ENCODE measurements around the gene STX18. TPM values are rescaled to one million over a fixed set of nuclear protein-coding genes. Genes with fewer than 3 reads are reported as not detected.

Gene STX18
- total and polyA plus RNA-seq, 4 donors: 10.2 to 17.1 (median 12.4) TPM

DNA sequence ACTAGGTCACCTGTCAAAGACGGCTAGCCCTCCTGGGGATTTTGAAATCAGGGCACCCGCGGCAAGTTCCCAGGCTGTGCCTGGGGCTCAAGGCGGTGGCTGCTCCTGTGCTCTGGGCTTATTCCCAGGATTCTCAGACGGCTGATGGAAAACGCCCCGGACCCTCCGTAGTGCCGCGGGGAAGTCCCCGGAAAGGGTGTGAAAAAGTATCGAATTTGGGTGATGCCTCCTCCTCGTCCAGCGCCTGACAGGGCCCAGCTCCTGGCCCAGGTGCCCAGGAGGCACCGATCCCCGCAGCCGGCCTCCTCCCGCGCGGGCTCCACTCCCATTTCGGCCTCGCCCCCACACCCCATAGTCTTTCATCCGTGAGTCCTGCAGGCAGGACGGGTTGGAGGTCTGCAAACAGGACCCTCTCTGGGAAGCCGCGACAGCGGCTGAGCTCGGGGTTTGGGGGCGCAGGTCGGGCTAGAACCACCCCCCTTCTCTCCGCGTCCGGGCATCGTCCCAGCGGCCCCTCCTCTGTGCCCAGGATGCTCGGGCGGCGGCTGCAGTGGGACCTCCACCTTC is 156.0 kb downstream of the STX18 start:
- H3K27me3 ChIP-seq (ENCODE audit: control insufficient read depth in 4 of 4, insufficient read depth in 4 of 4, low read length in 3 of 4): peaks cover 0 to 18% (median 6%) of the 10 kb centered on the region in 4 donors
- 5% methylated on average over 38 of the region's 38 CpGs for WGBS

DNA sequence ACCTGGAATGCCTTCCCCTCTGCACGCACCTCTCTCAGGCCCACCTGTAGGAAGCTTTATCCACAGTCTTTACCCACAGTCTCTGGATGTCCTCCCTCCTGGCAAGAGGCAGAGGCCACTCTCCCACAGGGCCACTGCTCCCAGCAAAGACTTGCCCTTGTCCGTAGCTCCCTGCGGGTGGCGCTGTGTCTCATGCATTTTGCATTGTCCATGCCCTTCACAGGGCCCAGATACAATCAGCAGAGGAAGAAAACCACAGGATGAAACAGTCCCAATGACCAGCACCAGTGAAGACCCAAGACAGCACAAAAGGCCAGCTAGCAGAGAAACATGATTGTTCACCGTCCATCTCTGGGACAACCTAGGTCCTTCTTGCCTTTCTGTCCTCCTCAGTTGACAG is 157.0 kb downstream of the STX18 start:
- H3K9ac ChIP-seq (ENCODE audit: low read depth in 1 of 2, low read length in 2 of 2): no peak overlapping the region
- no peak overlapping the region for H3K4me3 ChIP-seq (ENCODE audit: low read depth in 1 of 3, low read length in 3 of 3)
- H3K27ac ChIP-seq (ENCODE audit: low read depth in 1 of 2, low read length in 2 of 2): no peak overlapping the region
- no peak for DNase-seq (ENCODE audit: low spot score)
- peaks cover 5 to 23% (median 12%) of the 10 kb centered on the region in 4 donors for H3K4me1 ChIP-seq (ENCODE audit: control insufficient read depth in 4 of 4, insufficient read depth in 4 of 4, low read length in 3 of 4)
- H3K27me3 ChIP-seq (ENCODE audit: control insufficient read depth in 4 of 4, insufficient read depth in 4 of 4, low read length in 3 of 4): peaks cover 0 to 18% (median 6%) of the 10 kb centered on the region in 4 donors
- WGBS: 43% methylated on average over 5 of the region's 5 CpGs
- H3K9me3 ChIP-seq (ENCODE audit: control insufficient read depth in 4 of 4, low read length in 3 of 4): no peaks in the 10 kb centered on the region
- no peaks in the 10 kb centered on the region for H3K36me3 ChIP-seq (ENCODE audit: control insufficient read depth in 4 of 4, insufficient read depth in 3 of 4, low read depth in 1 of 4, low read length in 3 of 4)
- no peak for TF ChIP-seq RAD21 (IDR thresholded peaks at IDR 0.05)
- TF ChIP-seq SP1 (IDR thresholded peaks at IDR 0.05): no peak
- TF ChIP-seq MAX (IDR thresholded peaks at IDR 0.05): no peak
- TF ChIP-seq TAF1 (conservative IDR thresholded peaks at IDR 0.05): no peak
- no peak for TF ChIP-seq FOXA2 (IDR thresholded peaks at IDR 0.05)
- TF ChIP-seq, protein P1, sequence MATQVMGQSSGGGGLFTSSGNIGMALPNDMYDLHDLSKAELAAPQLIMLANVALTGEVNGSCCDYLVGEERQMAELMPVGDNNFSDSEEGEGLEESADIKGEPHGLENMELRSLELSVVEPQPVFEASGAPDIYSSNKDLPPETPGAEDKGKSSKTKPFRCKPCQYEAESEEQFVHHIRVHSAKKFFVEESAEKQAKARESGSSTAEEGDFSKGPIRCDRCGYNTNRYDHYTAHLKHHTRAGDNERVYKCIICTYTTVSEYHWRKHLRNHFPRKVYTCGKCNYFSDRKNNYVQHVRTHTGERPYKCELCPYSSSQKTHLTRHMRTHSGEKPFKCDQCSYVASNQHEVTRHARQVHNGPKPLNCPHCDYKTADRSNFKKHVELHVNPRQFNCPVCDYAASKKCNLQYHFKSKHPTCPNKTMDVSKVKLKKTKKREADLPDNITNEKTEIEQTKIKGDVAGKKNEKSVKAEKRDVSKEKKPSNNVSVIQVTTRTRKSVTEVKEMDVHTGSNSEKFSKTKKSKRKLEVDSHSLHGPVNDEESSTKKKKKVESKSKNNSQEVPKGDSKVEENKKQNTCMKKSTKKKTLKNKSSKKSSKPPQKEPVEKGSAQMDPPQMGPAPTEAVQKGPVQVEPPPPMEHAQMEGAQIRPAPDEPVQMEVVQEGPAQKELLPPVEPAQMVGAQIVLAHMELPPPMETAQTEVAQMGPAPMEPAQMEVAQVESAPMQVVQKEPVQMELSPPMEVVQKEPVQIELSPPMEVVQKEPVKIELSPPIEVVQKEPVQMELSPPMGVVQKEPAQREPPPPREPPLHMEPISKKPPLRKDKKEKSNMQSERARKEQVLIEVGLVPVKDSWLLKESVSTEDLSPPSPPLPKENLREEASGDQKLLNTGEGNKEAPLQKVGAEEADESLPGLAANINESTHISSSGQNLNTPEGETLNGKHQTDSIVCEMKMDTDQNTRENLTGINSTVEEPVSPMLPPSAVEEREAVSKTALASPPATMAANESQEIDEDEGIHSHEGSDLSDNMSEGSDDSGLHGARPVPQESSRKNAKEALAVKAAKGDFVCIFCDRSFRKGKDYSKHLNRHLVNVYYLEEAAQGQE (IDR thresholded peaks at IDR 0.05): no peak
- no peak for TF ChIP-seq ZBTB33 (IDR thresholded peaks at IDR 0.05)
- no peak for TF ChIP-seq NR2F2 (IDR thresholded peaks at IDR 0.05)
- TF ChIP-seq, protein P2, sequence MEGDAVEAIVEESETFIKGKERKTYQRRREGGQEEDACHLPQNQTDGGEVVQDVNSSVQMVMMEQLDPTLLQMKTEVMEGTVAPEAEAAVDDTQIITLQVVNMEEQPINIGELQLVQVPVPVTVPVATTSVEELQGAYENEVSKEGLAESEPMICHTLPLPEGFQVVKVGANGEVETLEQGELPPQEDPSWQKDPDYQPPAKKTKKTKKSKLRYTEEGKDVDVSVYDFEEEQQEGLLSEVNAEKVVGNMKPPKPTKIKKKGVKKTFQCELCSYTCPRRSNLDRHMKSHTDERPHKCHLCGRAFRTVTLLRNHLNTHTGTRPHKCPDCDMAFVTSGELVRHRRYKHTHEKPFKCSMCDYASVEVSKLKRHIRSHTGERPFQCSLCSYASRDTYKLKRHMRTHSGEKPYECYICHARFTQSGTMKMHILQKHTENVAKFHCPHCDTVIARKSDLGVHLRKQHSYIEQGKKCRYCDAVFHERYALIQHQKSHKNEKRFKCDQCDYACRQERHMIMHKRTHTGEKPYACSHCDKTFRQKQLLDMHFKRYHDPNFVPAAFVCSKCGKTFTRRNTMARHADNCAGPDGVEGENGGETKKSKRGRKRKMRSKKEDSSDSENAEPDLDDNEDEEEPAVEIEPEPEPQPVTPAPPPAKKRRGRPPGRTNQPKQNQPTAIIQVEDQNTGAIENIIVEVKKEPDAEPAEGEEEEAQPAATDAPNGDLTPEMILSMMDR (IDR thresholded peaks at IDR 0.05; ENCODE audit: low read depth, low read length, missing input control): no peak
- TF ChIP-seq JUND (IDR thresholded peaks at IDR 0.05): no peak
- no peak for TF ChIP-seq YY1 (IDR thresholded peaks at IDR 0.05)

More for the DNA sequence above, 156.0 kb downstream of the STX18 start:
- Histone ChIP-seq H3K9me3 (ENCODE audit: control insufficient read depth in 4 of 4, low read length in 3 of 4) (no peaks in the 10 kb centered on the region), H3K27ac (ENCODE audit: low read depth in 1 of 2, low read length in 2 of 2) (no peak overlapping the region), H3K36me3 (ENCODE audit: control insufficient read depth in 4 of 4, insufficient read depth in 3 of 4, low read depth in 1 of 4, low read length in 3 of 4) (no peaks in the 10 kb centered on the region), H3K4me1 (ENCODE audit: control insufficient read depth in 4 of 4, insufficient read depth in 4 of 4, low read length in 3 of 4) (peaks cover 5 to 23% (median 12%) of the 10 kb centered on the region in 4 donors), H3K9ac (ENCODE audit: low read depth in 1 of 2, low read length in 2 of 2) (no peak overlapping the region), H3K4me3 (ENCODE audit: low read depth in 1 of 3, low read length in 3 of 3) (peak overlapping the region in 1 of 3 donors; percentile 36)
- DNase-seq (ENCODE audit: low spot score): no peak
- TF ChIP-seq, protein P1 (IDR thresholded peaks at IDR 0.05): no peak
- TF ChIP-seq YY1 (IDR thresholded peaks at IDR 0.05) (no peak), TAF1 (conservative IDR thresholded peaks at IDR 0.05) (no peak), NR2F2 (IDR thresholded peaks at IDR 0.05) (no peak), JUND (IDR thresholded peaks at IDR 0.05) (no peak), FOXA2 (IDR thresholded peaks at IDR 0.05) (no peak), EGR1 (IDR thresholded peaks at IDR 0.05; ENCODE audit: low read depth in 2 of 2) (no peak), RXRA (IDR thresholded peaks at IDR 0.05) (no peak), RAD21 (IDR thresholded peaks at IDR 0.05) (no peak)
- TF ChIP-seq, protein P2 (IDR thresholded peaks at IDR 0.05; ENCODE audit: low read depth, low read length, missing input control): no peak

All from liver (tissue), 9 donors.